GM18519 (cell line): ENCODE results near the gene VN1R4.
"Not testable (repeated sequence)": the region's sequence is repeated elsewhere in the genome, so short reads cannot be mapped to it uniquely, and the experiment has no call there.

Experiments used
- ATAC-seq: cut with Tn5 transposase; IDR thresholded peaks from one replicate; pipeline ENCODE4 v1.9.1; 2021; ENCODE audit warnings: mild to moderate bottlenecking, moderate library complexity; ENCODE audit not compliant: unreplicated experiment, low FRiP score

The VN1R4 gene, protein sequence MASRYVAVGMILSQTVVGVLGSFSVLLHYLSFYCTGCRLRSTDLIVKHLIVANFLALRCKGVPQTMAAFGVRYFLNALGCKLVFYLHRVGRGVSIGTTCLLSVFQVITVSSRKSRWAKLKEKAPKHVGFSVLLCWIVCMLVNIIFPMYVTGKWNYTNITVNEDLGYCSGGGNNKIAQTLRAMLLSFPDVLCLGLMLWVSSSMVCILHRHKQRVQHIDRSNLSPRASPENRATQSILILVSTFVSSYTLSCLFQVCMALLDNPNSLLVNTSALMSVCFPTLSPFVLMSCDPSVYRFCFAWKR

DNA sequence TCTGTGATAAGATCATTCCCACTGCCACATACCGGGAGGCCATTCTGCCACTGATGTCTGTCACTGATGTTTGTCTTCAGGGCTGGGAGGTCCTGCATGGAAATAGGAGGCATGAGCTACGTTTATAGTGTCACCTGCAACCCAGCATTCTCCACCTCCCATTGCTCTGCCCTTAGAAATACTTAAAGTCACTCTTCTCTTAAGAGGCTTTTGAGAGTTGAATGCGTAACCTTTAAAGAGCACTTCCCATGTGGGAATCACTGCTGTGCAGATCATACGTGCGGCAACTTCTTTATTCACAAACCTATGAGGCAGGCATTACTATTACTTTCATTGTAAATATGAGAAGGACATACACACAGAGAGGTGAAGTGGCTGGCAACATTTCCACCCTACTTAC lies at the start of gene VN1R4:
VN1R4 (minus strand) TSS at position 101 of the 400 bp plus-strand sequence; CDS start at position 43, 58 bp downstream.
- ATAC-seq = not testable (repeated sequence)

DNA sequence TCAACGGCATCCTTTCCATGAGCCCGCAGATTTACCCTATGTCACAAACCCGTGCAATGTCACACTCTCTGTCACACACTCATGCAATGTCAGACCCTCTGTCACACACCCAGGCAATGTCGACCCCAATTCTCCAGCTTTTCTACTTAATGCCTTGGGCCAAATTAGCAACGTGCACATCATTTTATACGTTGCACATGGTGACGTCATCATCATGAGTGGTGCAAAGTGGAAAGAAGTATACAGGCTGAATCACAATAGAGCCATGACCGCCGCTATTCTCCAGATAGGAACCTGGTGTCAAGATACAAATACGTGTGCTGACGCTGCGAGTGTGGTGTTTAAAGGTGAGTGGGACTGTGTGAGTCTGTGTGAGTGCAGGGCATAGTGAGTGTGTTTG lies 44.4 kb upstream of the VN1R4 start:
- ATAC-seq = no peak

GRCh38 chr19:53311044-53311443 lies 43.5 kb upstream of the VN1R4 start:
- ATAC-seq = no peak

- no peak for ATAC-seq
Measured at GRCh38 chr19:53308339-53308811, 40.9 kb upstream of the VN1R4 start.

DNA sequence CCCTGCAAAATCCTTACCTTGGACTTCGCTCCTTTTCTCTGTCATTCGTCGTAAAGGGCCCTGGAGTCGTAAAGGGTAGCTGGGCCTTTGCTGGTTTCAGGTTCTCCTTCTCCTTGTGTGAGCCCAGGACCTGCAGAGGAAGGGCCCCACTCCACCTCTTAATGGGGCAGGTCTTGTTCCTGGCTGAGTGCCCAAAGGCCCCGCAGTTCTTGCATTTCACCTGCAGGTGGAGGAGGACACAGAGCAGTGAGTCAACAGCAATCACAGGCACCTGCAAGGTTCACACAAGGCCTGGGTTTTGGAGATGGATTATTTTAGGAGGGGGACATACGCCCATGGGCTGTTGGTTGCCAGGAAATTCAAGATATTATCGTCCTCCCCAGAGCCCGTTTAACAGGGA lies 33.8 kb upstream of the VN1R4 start:
- not testable (repeated sequence) for ATAC-seq

GRCh38 chr19:53294786-53295441 lies 27.4 kb upstream of the VN1R4 start:
- no peak for ATAC-seq

DNA sequence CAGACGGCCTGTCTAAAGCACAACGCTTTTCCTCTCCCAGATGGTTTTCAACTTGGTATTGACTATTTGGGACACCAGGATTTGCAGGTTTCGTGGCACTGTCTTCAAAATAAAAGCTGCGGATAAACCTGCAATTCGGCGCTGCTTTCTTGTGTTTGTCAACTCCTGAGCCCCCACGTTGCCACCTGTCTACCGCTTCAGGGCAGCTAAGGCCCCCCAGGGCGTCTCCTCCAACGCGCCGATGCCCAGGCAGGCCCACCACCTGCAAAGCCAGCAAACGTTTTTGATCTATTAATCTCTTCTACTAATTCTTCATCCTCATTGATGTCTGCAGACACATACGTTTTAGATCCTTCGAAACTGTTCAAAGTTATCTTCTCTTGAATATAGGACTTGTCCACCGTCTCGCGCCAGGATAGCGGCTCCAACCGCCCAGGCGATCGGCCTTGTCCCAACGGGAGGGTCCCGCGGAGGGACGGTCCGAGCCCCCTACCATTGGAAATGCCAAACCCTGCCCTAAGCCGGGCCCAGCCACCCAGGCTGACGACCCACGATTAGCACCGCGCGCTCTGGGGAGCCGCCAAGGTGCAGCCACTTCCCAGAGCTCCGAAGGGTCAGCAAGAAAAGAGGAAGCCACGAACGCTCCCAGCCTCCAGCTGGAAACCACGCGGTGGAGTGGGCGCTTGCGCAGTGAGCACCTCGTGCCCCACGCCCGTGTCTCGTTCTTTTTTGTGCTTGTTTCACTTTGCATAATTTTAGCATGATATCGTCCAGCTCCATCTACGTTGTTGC lies 23.4 kb upstream of the VN1R4 start:
- no peak for ATAC-seq

DNA sequence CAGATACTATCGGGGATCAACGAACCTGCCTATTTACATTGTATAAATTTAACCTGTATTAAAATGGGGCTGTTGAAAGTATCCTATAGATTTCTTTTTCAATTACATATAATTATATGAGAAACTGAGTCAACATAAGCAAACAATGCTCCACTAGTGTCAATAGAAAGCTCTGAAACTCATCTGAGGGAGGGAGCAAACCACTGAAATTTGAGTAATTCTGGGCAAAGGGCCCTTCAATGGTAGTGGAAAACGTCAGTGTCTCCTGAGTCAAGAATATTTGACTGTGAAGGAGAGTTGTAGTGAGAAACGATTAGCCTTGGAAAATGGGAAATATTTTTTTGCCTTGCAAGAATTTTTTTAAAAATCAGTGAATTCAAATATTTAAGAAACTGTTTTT lies 17.6 kb upstream of the VN1R4 start:
- no peak for ATAC-seq

DNA sequence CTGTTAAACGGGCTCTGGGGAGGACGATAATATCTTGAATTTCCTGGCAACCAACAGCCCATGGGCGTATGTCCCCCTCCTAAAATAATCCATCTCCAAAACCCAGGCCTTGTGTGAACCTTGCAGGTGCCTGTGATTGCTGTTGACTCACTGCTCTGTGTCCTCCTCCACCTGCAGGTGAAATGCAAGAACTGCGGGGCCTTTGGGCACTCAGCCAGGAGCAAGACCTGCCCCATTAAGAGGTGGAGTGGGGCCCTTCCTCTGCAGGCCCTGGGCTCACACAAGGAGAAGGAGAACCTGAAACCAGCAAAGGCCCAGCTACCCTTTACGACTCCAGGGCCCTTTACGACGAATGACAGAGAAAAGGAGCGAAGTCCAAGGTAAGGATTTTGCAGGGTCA lies 14.4 kb upstream of the VN1R4 start:
- ATAC-seq = not testable (repeated sequence)

- no peak for ATAC-seq
Measured at GRCh38 chr19:53275480-53275879, 8.0 kb upstream of the VN1R4 start.

- no peak for ATAC-seq
Measured at GRCh38 chr19:53272044-53272443, 4.5 kb upstream of the VN1R4 start.

DNA sequence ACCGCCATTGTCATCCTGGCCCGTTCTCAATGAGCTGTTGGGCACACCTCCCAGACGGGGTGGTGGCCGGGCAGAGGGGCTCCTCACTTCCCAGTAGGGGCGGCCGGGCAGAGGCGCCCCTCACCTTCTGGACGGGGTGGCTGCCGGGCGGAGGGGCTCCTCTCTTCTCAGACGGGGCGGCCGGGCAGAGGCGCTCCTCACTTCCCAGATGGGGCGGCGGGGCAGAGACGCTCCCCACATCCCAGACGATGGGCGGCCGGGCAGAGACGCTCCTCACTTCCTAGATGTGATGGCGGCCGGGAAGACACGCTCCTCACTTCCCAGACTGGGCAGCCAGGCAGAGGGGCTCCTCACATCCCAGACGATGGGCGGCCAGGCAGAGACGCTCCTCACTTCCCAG lies 2.3 kb upstream of the VN1R4 start:
- ATAC-seq = not testable (repeated sequence)

- not testable (repeated sequence) for ATAC-seq
Measured at GRCh38 chr19:53257715-53258342, 9.7 kb downstream of the VN1R4 start, which contains the start of gene VN1R2. VN1R2 (plus strand) TSS chr19:53258292; CDS start chr19:53258376, 84 bp downstream.

GRCh38 chr19:53254411-53255341 lies 12.8 kb downstream of the VN1R4 start, which contains the start of gene ZNF677:
ZNF677 (minus strand) TSS chr19:53254873; CDS start chr19:53251550, 3,323 bp downstream.
- no peak for ATAC-seq

GRCh38 chr19:53246498-53246897 lies 21.0 kb downstream of the VN1R4 start:
- ATAC-seq = no peak

GRCh38 chr19:53237114-53237777 lies 30.3 kb downstream of the VN1R4 start:
- ATAC-seq = no peak

DNA sequence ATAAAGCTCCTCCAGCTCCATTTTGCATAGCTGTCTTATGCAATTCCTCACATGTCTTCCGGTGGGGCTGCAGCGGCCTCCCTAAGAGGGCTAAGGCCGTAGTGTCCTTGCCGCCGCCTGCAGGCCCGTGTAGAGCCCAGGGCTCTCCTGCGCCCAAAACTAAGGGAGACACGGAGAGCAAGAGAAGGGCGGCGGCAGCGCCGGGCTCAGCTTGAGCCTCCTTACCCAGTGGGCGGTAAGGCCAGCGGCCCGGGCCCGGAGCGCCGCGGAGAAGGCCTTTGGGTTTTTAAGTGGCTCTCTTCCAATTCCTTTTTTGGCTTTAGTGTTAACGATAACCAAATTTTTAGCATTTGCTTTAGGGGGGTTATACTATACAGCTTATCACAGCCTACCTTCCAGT lies 42.9 kb downstream of the VN1R4 start:
- ATAC-seq = no peak

DNA sequence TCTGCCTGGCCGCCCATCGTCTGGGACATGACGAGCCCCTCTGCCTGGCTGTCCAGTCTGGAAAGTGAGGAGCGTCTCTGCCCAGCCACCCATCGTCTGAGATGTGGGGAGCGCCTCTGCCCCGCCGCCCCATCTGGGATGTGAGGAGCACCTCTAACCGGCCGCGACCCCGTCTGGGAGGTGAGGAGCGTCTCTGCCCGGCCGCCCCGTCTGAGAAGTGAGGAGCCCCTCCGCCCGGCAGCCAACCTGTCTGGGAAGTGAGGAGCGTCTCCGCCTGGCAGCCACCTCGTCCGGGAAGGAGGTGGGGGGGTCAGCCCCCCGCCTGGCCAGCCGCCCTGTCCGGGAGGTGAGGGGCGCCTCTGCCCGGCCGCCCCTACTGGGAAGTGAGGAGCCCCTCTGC lies 44.8 kb downstream of the VN1R4 start:
- not testable (repeated sequence) for ATAC-seq
